CMK (cell line): Measurements from ENCODE around the gene RBMS3.

Experiments used
- DNase-seq: peaks from one replicate; pipeline ENCODE4 v3.0.0-alpha.2; 2010; ENCODE audit warnings: low read depth

RBMS3 gene

GRCh38 chr3:29277249-29277648, 3.6 kb upstream of the RBMS3 start:
- DNase-seq = no peak

- DNase-seq = no peak
Measured at GRCh38 chr3:29279286-29279685, 1.6 kb upstream of the RBMS3 start.

- no peak for DNase-seq
Measured at GRCh38 chr3:29279806-29280205, 1.1 kb upstream of the RBMS3 start.

GRCh38 chr3:29281094-29281343, 148 bp downstream of the RBMS3 start:
- no peak for DNase-seq

GRCh38 chr3:29281344-29282241, 722 bp downstream of the RBMS3 start:
- DNase-seq = no peak

- no peak for DNase-seq
Measured at GRCh38 chr3:29282427-29283230, 1.8 kb downstream of the RBMS3 start.

GRCh38 chr3:29283231-29284119, 2.6 kb downstream of the RBMS3 start:
- DNase-seq = no peak

- no peak for DNase-seq
Measured at GRCh38 chr3:29284497-29284896, 3.6 kb downstream of the RBMS3 start.

GRCh38 chr3:29285471-29286071, 4.7 kb downstream of the RBMS3 start:
- no peak for DNase-seq

GRCh38 chr3:29286478-29287240, 5.8 kb downstream of the RBMS3 start:
- no peak for DNase-seq

- no peak for DNase-seq
Measured at GRCh38 chr3:29290596-29290995, 9.7 kb downstream of the RBMS3 start.

- DNase-seq = no peak
Measured at GRCh38 chr3:29291260-29291981, 10.6 kb downstream of the RBMS3 start.

- DNase-seq = no peak
Measured at GRCh38 chr3:29291982-29292363, 11.1 kb downstream of the RBMS3 start.

GRCh38 chr3:29293421-29293820, 12.6 kb downstream of the RBMS3 start:
- no peak for DNase-seq

GRCh38 chr3:29297998-29298397, 17.1 kb downstream of the RBMS3 start:
- DNase-seq = no peak

- DNase-seq = no peak
Measured at GRCh38 chr3:29301332-29302019, 20.6 kb downstream of the RBMS3 start.

GRCh38 chr3:29302619-29303018, 21.7 kb downstream of the RBMS3 start:
- no peak for DNase-seq

GRCh38 chr3:29307295-29307694, 26.4 kb downstream of the RBMS3 start:
- DNase-seq = no peak

- DNase-seq = no peak
Measured at GRCh38 chr3:29310865-29311264, 30.0 kb downstream of the RBMS3 start.

- DNase-seq = no peak
Measured at GRCh38 chr3:29311795-29312194, 30.9 kb downstream of the RBMS3 start.
